Type B pancreatic cell (in vitro differentiated cells): Measurements from ENCODE around the gene OBSCN. TPM values are rescaled to one million over a fixed set of nuclear protein-coding genes. Genes with fewer than 3 reads are reported as not detected.

Source experiments
- DNase-seq: peaks from one replicate; pipeline ENCODE4 v3.0.0; 2021; ENCODE audit warnings: mixed read lengths; ENCODE audit not compliant: unreplicated experiment; ENCODE audit errors: extremely low spot score
- H3K27ac Mint-ChIP-seq: 2 replicates; pipeline ENCODE4 v1.8.0; 2021; ENCODE audit warnings: mild to moderate bottlenecking, mixed read lengths
- H3K27me3 Mint-ChIP-seq: 2 replicates; pipeline ENCODE4 v1.8.0; 2021; ENCODE audit warnings: mixed read lengths
- H3K36me3 Mint-ChIP-seq: 2 replicates; pipeline ENCODE4 v1.8.0; 2021; ENCODE audit warnings: mixed read lengths
- H3K4me1 Mint-ChIP-seq: one replicate; pipeline ENCODE4 v1.8.0; 2021; ENCODE audit warnings: mixed read lengths; ENCODE audit not compliant: unreplicated experiment
- H3K4me3 Mint-ChIP-seq: 2 replicates; pipeline ENCODE4 v1.8.0; 2021; ENCODE audit warnings: mild to moderate bottlenecking, mixed read lengths
- H3K9me3 Mint-ChIP-seq: 2 replicates; pipeline ENCODE4 v1.8.0; 2021; ENCODE audit warnings: mixed read lengths
- microRNA-seq: library from miRNA; unstranded; fragments of <30 nt; microRNA quantifications from one replicate; pipeline ENCODE4, GENCODE V29; 2020
- total RNA-seq: library from RNA; stranded (reverse); gene quantifications from 2 replicates; pipeline ENCODE4 v1.2.1, GENCODE V29; 2021; ENCODE audit warnings: low replicate concordance
- TF ChIP-seq, protein P1 (sequence below): fragments of 200-600 bp; sonication (generic); conservative IDR thresholded peaks from 2 replicates; pipeline ENCODE4 v1.5.0; 2021; ENCODE audit warnings: antibody characterized with exemption, mild to moderate bottlenecking

The OBSCN gene
- total RNA-seq, 1 donor from 2014 or later = 48.9 TPM

DNA sequence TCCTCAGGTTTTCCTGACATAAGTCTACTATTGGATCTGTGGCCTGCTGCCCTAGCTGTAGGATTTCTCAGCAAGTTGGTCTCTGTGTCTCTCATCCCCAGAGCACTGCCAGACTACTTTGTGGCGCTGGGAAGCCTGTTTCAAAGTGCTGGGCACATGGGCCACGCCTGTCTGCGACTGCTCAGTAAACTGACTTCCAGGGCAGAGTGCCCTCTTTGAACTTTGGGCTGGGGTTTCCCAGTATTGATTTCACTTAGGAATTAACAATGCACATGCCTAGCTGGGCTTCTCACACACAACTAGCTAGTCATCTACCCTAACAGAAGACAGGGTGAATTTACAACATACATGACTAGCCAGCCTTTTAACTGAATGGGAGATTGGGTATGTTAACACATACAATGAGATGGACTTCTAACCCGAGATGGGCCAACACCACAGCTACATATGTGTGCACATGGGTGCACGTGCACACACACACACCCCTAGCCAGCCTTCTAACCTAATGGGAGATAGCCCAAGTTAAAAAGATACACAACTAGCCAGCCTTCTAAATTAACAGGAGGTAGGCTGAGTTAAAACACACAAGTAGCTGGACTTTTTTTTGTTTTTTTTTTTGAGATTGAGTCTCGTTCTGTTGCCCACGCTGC lies 215.7 kb downstream of the OBSCN start:
- TF ChIP-seq, protein P1, sequence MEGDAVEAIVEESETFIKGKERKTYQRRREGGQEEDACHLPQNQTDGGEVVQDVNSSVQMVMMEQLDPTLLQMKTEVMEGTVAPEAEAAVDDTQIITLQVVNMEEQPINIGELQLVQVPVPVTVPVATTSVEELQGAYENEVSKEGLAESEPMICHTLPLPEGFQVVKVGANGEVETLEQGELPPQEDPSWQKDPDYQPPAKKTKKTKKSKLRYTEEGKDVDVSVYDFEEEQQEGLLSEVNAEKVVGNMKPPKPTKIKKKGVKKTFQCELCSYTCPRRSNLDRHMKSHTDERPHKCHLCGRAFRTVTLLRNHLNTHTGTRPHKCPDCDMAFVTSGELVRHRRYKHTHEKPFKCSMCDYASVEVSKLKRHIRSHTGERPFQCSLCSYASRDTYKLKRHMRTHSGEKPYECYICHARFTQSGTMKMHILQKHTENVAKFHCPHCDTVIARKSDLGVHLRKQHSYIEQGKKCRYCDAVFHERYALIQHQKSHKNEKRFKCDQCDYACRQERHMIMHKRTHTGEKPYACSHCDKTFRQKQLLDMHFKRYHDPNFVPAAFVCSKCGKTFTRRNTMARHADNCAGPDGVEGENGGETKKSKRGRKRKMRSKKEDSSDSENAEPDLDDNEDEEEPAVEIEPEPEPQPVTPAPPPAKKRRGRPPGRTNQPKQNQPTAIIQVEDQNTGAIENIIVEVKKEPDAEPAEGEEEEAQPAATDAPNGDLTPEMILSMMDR = no peak
- Mint-ChIP-seq H3K36me3 (no peaks in the 10 kb centered on the region), H3K27ac (no peak overlapping the region), H3K4me1 (peaks cover 14% of the 10 kb centered on the region), H3K27me3 (no peaks in the 10 kb centered on the region), H3K4me3 (no peak overlapping the region), H3K9me3 (no peaks in the 10 kb centered on the region)
- DNase-seq = no peak

DNA sequence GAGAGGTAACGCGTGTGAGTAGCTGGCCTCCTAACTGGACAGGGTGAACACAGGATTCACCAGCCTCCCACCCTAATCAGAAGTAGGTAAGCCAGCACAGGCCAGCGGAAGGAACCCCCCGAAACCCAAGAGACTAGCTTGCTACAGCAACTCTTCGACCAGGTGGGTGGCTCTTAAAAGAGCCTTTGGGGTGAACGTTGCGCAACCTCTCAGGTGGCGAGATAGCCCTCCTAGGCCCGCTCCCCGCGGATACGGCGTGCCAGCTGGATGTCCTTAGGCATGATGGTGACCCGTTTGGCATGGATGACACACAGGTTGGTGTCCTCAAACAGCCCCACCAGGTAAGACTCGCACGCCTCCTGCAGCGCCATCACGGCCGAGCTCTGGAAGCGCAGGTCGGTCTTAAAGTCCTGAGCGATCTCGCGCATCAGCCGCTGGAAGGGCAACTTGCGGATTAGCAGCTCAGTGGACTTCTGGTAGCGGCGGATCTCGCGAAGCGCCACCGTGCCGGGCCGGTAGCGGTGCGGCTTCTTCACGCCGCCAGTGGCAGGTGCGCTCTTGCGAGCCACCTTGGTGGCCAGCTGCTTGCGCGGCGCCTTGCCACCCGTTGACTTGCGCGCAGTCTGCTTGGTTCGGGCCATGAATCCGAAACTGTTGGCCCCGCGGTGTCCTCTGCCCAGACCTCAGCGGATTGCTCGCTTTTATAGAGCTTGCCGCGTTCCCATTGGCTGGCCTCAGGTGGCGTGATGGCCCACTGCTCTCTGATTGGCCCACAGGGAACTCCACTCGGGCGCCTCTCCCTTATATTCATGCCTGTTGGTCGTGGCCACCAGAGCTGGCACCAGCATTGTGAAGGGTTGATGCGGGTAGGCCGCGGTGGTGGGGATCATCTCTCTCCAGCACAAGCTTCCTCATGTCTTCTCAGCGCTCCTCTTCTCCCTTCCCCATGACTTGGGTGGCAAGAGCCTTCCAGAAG lies 217.1 kb downstream of the OBSCN start:
- Mint-ChIP-seq H3K27me3 (no peaks in the 10 kb centered on the region), H3K4me3 (no peak overlapping the region), H3K27ac (no peak overlapping the region), H3K9me3 (no peaks in the 10 kb centered on the region), H3K36me3 (no peaks in the 10 kb centered on the region), H3K4me1 (peaks cover 16% of the 10 kb centered on the region)
- DNase-seq = no peak
- TF ChIP-seq, protein P1 = no peak

DNA sequence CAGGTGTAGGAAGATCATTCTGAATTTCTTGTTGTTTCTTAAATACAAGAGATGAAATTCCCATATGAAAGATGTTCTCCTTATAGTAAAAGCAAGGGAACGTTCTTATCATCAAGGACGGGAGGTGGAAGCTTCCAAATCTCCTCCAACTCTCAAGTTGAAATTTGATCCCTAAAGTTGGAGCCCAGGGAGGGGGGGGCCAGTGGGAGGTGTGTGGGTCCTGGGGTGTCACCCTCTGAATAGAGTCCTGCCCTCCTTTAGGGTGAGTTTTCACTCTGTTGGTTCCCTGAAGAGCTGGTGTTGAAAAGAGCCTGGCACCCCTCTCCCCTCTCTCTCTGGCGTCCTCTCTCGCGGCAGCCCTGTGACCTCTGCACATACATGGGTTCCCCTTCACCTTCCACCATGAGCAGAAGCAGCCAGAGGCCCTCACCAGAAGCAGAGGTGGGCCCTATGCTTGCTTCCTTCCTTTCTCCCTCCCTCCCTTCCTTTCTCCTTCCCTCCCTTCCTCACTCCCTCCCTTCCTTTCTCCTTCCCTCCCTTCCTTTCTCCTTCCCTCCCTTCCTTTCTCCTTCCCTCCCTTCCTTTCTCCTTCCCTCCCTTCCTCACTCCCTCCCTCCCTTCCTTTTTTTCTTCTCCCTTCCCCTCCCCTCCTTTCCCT lies 218.8 kb downstream of the OBSCN start:
- Mint-ChIP-seq H3K27me3 (no peaks in the 10 kb centered on the region), H3K4me1 (peaks cover 16% of the 10 kb centered on the region), H3K27ac (no peak overlapping the region), H3K36me3 (no peaks in the 10 kb centered on the region), H3K4me3 (no peak overlapping the region), H3K9me3 (no peaks in the 10 kb centered on the region)
- DNase-seq = no peak
- TF ChIP-seq, protein P1 = no peak

DNA sequence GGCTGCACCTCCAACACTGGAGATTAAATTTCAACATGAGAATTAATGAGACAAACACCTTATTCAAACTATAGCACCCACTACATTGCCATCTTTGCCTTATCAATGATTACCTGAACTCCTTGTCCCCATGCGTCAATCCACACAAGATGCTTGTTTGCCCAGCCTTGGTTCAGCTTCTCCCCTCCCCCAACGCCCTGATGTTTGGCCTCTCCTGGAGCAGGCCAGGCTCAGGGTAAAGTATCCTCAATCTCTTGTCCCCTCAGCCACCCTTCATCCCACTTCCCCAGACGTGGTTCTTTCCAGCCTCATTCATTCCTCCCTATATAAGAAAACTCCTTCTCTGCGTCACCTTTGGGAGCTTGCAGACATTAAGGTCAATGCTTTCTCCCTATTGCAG lies 220.6 kb downstream of the OBSCN start:
- peaks cover 15% of the 10 kb centered on the region for H3K4me1 Mint-ChIP-seq

More for the DNA sequence above, 220.6 kb downstream of the OBSCN start:
- TF ChIP-seq, protein P1 = no peak
- Mint-ChIP-seq H3K27me3 (no peaks in the 10 kb centered on the region), H3K9me3 (no peaks in the 10 kb centered on the region), H3K27ac (no peak overlapping the region), H3K36me3 (no peaks in the 10 kb centered on the region), H3K4me3 (no peak overlapping the region)
- DNase-seq = no peak

Small RNA genes within 50 kb of the gene (microRNA-seq; reads per million reads assigned to microRNA genes)
- not detected for gene MIR6742

Other genes starting within 250 kb of the OBSCN start
- 0.21 and 6.4 TPM in 2 replicates for gene WNT3A, start 201.0 kb upstream of the OBSCN start, total RNA-seq
- gene ARF1, start 125.3 kb upstream of the OBSCN start, total RNA-seq = 288 and 401 TPM in 2 replicates
- gene C1orf35, start 104.7 kb upstream of the OBSCN start, total RNA-seq = 16.9 and 23.3 TPM in 2 replicates
- gene MRPL55, start 98.7 kb upstream of the OBSCN start, total RNA-seq = 47.4 and 58.8 TPM in 2 replicates
- 133 and 174 TPM in 2 replicates for gene GUK1, start 67.8 kb upstream of the OBSCN start, total RNA-seq
- gene GJC2, start 58.1 kb upstream of the OBSCN start, total RNA-seq = 0.76 and 1.3 TPM in 2 replicates
- 9.5 and 10.5 TPM in 2 replicates for gene IBA57, start 42.2 kb upstream of the OBSCN start, total RNA-seq
- 33.6 and 38.0 TPM in 2 replicates for gene TRIM11, start 198.8 kb downstream of the OBSCN start, total RNA-seq
- 7.8 and 9.4 TPM in 2 replicates for gene TRIM17, start 208.8 kb downstream of the OBSCN start, total RNA-seq